GM21723 (cell line): ENCODE results near the gene COL6A1.

Experiments
- ATAC-seq: cut with Tn5 transposase; IDR thresholded peaks from one replicate; pipeline ENCODE4 v1.9.1; 2021; ENCODE audit warnings: mild to moderate bottlenecking, moderate library complexity; ENCODE audit not compliant: unreplicated experiment

The COL6A1 gene

GRCh38 chr21:45992301-45993209 lies 11.0 kb downstream of the COL6A1 start:
- no peak for ATAC-seq

- ATAC-seq: no peak
Measured at GRCh38 chr21:45993210-45994085, 11.9 kb downstream of the COL6A1 start.

DNA sequence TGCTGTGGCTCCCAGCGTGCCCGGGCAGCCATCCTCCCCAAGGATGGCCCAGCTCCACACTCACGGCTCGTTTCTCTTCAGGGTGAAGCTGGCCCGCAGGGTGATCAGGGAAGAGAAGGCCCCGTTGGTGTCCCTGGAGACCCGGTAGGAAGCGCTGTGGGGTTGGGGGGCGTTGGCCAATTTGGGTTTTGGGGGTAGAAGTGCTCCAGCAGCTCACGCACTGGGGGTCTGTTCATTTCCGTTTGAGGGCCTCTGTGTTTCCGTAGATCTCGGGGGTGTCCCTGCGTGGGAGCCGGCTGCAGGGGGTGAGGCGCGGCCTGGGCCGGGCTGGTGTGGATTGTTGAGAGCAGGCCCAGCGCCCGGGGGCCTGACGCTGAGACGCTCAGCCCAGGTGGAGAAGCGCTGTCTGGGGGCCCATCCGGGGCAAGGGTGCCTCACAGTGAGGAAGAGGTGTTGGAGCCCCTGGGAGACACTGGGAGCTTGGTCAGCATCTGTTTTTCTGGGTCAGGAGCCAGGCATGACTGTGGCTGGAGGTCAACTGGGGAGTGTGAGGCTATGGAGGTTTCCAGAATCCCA lies 12.6 kb downstream of the COL6A1 start:
- ATAC-seq: no peak

GRCh38 chr21:45994759-45995685 lies 13.5 kb downstream of the COL6A1 start:
- ATAC-seq: no peak

- ATAC-seq: no peak
Measured at GRCh38 chr21:45995686-45996179, 14.2 kb downstream of the COL6A1 start.

GRCh38 chr21:45996311-45997204 lies 15.0 kb downstream of the COL6A1 start:
- ATAC-seq: no peak

- ATAC-seq: no peak
Measured at GRCh38 chr21:45997205-45997494, 15.6 kb downstream of the COL6A1 start.

- ATAC-seq: no peak
Measured at GRCh38 chr21:45997495-45998275, 16.1 kb downstream of the COL6A1 start.

GRCh38 chr21:45998276-45998701 lies 16.7 kb downstream of the COL6A1 start:
- ATAC-seq: no peak

DNA sequence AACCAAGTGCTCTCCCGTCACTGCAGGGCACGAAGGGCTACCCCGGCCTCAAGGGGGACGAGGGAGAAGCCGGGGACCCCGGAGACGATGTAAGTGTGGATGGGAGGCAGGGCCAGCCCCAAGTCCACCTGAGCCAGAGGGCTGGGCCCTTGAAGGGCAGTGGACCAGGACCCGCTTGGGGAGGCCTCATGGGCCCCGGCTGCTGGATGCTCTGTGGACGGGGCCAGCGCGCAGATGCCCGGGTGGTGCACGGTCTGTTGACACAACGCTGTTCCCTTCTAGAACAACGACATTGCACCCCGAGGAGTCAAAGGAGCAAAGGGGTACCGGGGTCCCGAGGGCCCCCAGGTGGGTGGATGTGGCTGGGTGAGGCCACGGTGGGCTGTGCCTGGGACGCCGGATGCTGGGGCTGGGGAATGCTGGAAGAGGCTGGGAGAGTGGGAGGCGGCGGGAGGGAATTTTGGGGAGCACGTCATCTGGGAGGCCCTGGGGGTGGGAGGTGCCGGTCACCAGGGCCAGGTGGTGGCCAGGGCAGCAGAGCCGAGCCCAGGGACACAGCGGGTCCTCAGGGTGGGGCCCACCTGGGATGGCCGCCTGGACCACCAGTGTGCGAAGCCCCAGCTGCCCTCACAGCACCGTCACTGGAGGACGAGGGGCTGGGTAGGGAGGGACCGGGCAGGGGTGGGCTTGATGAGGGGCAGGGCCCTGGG lies 17.5 kb downstream of the COL6A1 start:
- no peak for ATAC-seq

DNA sequence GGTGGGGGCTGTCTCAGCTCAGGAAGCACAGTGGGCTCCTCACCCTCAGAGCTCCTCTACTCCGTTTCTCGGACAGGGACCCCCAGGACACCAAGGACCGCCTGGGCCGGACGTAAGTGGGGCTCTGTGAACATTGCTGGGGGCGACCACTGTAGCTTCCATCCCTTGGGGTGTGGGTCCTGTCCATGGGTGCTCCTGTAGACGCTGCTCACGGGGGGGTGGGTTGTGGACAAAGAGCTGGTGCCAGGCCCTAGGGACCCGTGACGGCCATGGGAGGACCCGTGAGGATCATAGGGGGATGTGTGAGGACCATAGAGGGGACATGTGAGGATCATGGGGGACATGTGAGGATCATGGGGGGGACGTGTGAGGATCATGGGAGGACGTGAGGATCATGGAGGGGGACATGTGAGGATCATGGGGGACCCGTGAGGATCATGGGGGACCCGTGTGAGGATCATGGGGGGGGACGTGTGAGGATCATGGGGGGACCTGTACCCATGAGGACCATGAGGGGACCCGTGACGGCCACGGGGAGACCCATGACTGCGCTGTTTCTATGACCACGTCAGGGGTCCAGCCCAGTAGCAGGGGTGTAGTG lies 18.1 kb downstream of the COL6A1 start:
- ATAC-seq: no peak

DNA sequence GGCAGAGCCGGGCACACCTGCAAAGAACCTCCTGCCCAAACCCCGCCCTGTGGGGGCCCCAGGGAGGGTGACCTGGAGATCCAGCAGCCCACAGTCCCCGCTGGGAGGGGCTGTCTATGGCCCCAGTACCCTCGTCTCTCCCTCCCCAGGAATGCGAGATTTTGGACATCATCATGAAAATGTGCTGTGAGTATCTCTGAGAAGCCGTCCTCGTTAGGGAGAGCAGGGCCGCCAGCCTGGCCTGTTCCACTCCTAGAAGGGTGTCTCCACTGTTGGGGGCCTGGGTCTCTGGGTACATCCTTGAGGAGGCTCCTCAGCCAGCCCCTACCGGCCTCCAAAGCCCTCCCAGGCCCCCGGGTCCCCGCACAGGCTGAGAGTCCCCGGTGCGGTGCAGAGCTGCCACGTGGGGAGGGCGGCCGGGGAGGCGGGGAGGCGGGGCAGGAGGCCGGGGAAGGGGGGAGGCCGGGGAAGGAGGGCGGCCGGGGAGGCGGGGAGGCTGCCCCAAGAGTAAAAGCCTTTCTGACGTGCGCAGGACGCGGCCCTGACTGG lies 18.7 kb downstream of the COL6A1 start:
- no peak for ATAC-seq

DNA sequence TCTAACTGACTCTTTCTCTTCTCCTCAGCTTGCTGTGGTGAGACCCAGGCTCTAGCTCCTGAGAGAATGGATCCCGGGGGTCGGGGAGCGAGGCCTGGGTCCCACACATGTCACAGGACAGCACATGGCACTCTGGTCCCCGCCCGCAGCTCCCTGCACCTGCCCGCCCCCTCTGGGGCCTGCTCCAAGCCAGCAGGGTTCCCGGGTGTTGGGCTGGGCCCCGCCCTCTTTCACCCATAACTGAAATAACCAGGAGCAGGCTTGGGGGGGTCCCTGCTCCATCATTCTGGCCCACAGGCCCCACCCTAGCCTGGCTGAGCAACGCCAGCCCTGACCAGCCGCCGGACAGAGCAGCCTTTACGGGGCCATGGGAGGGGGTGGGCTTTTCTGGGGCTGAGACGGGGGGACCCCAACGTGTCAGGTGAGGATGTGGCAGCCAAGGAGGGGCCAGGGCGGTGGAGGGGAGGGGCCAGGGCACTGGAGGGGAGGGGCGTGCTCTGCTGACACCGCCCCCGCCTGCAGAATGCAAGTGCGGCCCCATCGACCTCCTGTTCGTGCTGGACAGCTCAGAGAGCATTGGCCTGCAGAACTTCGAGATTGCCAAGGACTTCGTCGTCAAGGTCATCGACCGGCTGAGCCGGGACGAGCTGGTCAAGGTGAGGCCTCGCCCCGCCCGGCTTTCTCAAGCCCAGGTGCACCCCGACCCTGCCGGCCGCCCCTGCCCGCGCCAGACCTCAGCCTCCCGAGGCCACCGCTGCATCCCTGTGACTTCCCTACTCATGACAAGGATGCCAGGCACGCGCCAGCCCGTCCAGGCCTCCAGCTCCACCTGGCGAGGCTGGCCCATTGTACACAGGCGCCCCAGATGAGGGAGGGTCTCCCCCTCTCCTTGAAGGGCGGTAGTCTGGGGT lies 19.4 kb downstream of the COL6A1 start:
- no peak for ATAC-seq

- no peak for ATAC-seq
Measured at GRCh38 chr21:46001821-46002681, 20.5 kb downstream of the COL6A1 start.

DNA sequence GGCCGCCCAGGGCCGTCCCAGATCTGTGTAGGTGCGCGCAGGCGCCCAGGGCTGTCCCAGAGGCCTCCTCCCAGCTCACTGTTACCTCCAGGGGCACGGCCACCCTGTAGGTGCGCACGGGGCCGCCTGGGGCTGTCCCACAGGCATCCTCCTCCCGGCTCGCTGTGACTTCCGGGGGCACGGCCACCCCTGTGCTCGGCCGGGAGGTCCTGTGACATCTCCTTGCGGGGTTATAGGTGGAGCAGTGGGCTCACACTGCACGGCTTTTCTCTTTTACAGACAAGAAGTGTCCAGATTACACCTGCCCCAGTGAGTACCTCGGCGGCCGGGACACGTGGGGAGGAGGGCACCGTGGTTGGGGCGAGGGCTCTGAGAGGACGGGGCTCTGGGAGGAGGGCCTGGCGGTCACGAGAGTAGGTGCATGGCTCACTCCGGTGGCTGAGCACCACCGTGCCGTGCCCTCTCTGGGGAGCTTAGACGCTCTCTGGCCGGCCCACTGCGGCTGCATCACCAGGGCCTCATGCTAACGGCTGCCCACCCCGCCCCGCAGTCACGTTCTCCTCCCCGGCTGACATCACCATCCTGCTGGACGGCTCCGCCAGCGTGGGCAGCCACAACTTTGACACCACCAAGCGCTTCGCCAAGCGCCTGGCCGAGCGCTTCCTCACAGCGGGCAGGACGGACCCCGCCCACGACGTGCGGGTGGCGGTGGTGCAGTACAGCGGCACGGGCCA lies 21.4 kb downstream of the COL6A1 start:
- no peak for ATAC-seq
